ENCODE results near the gene CASP7.

The CASP7 gene

GRCh38 chr10:113644185-113645120 lies 35.3 kb upstream of the CASP7 start:
- DNase-seq (ENCODE audit: low read depth): peak; percentile 63
- TF ChIP-seq CTCF (IDR thresholded peaks at IDR 0.05; ENCODE audit: low read depth, low read length, missing control alignments): no peak
- no peak overlapping the region for H3K4me3 ChIP-seq (ENCODE audit: low read depth, low read length)
- in situ Hi-C loops (cut with HindIII; ENCODE audit: low sequenced_read_pairs): no loop called here

- no peak for TF ChIP-seq CTCF (IDR thresholded peaks at IDR 0.05; ENCODE audit: low read depth, low read length, missing control alignments)
- in situ Hi-C loops (cut with HindIII; ENCODE audit: low sequenced_read_pairs): no loop called here
- DNase-seq (ENCODE audit: low read depth): no peak
- no peak overlapping the region for H3K4me3 ChIP-seq (ENCODE audit: low read depth, low read length)
Measured at GRCh38 chr10:113646336-113647201, 33.1 kb upstream of the CASP7 start.

- TF ChIP-seq CTCF (IDR thresholded peaks at IDR 0.05; ENCODE audit: low read depth, low read length, missing control alignments): no peak
- no peak overlapping the region for H3K4me3 ChIP-seq (ENCODE audit: low read depth, low read length)
- in situ Hi-C loops (cut with HindIII; ENCODE audit: low sequenced_read_pairs): no loop called here
- DNase-seq (ENCODE audit: low read depth): no peak
Measured at GRCh38 chr10:113647812-113648211, 31.9 kb upstream of the CASP7 start.

- TF ChIP-seq CTCF (IDR thresholded peaks at IDR 0.05; ENCODE audit: low read depth, low read length, missing control alignments): no peak
- in situ Hi-C loops (cut with HindIII; ENCODE audit: low sequenced_read_pairs): no loop called here
- H3K4me3 ChIP-seq (ENCODE audit: low read depth, low read length): no peak overlapping the region
- no peak for DNase-seq (ENCODE audit: low read depth)
Measured at GRCh38 chr10:113648478-113648877, 31.2 kb upstream of the CASP7 start.

- no peak overlapping the region for H3K4me3 ChIP-seq (ENCODE audit: low read depth, low read length)
- DNase-seq (ENCODE audit: low read depth): no peak
- in situ Hi-C loops (cut with HindIII; ENCODE audit: low sequenced_read_pairs): no loop called here
- no peak for TF ChIP-seq CTCF (IDR thresholded peaks at IDR 0.05; ENCODE audit: low read depth, low read length, missing control alignments)
Measured at GRCh38 chr10:113650172-113650571, 29.5 kb upstream of the CASP7 start.

- H3K4me3 ChIP-seq (ENCODE audit: low read depth, low read length): no peak overlapping the region
- DNase-seq (ENCODE audit: low read depth): no peak
- TF ChIP-seq CTCF (IDR thresholded peaks at IDR 0.05; ENCODE audit: low read depth, low read length, missing control alignments): no peak
- in situ Hi-C loops (cut with HindIII; ENCODE audit: low sequenced_read_pairs): no loop called here
Measured at GRCh38 chr10:113651021-113651420, 28.7 kb upstream of the CASP7 start.

Data from astrocyte of the cerebellum (primary cell).